Mesothelial cell of epicardium (in vitro differentiated cells): ENCODE data around the gene RANBP3. TPM values are rescaled to one million over a fixed set of nuclear protein-coding genes. Genes with fewer than 3 reads are reported as not detected.
"Not testable (repeated sequence)": the region's sequence is repeated elsewhere in the genome, so short reads cannot be mapped to it uniquely, and the experiment has no call there.

Experiments
- DNase-seq, 2 experiments: peaks; one replicate each; pipeline ENCODE4 v3.0.0; 2021; ENCODE audit warnings: low spot score in 2 of 2; ENCODE audit not compliant: unreplicated experiment in 2 of 2
- H3K27ac Mint-ChIP-seq: 2 replicates; pipeline ENCODE4 v1.8.0; 2021; ENCODE audit warnings: mixed read lengths
- H3K27me3 Mint-ChIP-seq: 2 replicates; pipeline ENCODE4 v1.8.0; 2021; ENCODE audit warnings: low read depth, mixed read lengths
- H3K36me3 Mint-ChIP-seq: 2 replicates; pipeline ENCODE4 v1.8.0; 2021; ENCODE audit warnings: mixed read lengths
- H3K4me1 Mint-ChIP-seq: 2 replicates; pipeline ENCODE4 v1.8.0; 2021; ENCODE audit warnings: mixed read lengths
- H3K4me3 Mint-ChIP-seq: 2 replicates; pipeline ENCODE4 v1.8.0; 2021; ENCODE audit warnings: mild to moderate bottlenecking, moderate library complexity, mixed read lengths
- H3K9me3 Mint-ChIP-seq: 2 replicates; pipeline ENCODE4 v1.8.0; 2021; ENCODE audit warnings: mixed read lengths
- CTCF ChIP-seq: fragments of 200-600 bp; sonication (generic); IDR thresholded peaks from one replicate; pipeline ENCODE4 v1.5.0; 2021; ENCODE audit warnings: antibody characterized with exemption; ENCODE audit not compliant: unreplicated experiment
- total RNA-seq: library from RNA; stranded (reverse); gene quantifications from 3 replicates; pipeline ENCODE4 v1.2.1, GENCODE V29; 2021

The RANBP3 gene
- total RNA-seq, 1 donor from 2014 or later, result 83.3 TPM

GRCh38 chr19:5989388-5990074 is 11.6 kb upstream of the RANBP3 start:
- H3K27ac Mint-ChIP-seq, result no peak overlapping the region
- H3K4me3 Mint-ChIP-seq, result no peak overlapping the region
- no peaks in the 10 kb centered on the region for H3K9me3 Mint-ChIP-seq
- H3K36me3 Mint-ChIP-seq, result no peaks in the 10 kb centered on the region
- H3K4me1 Mint-ChIP-seq, result peaks cover 19% of the 10 kb centered on the region
- no peak for DNase-seq
- H3K27me3 Mint-ChIP-seq, result no peaks in the 10 kb centered on the region
- no peak for TF ChIP-seq CTCF

- DNase-seq, result no peak
These were observed 10.8 kb upstream of the RANBP3 start for GRCh38 chr19:5988517-5989387.

GRCh38 chr19:5987077-5987818 is 9.3 kb upstream of the RANBP3 start:
- Mint-ChIP-seq H3K4me1 (peaks cover 13% of the 10 kb centered on the region), H3K27ac (no peak overlapping the region), H3K36me3 (no peaks in the 10 kb centered on the region), H3K4me3 (no peak overlapping the region), H3K9me3 (no peaks in the 10 kb centered on the region), H3K27me3 (no peaks in the 10 kb centered on the region)
- peak; percentile 92 for TF ChIP-seq CTCF
- DNase-seq, result peak; percentile 71 to 84

More at GRCh38 chr19:5988517-5989387, 10.8 kb upstream of the RANBP3 start:
- H3K27me3 Mint-ChIP-seq, result no peaks in the 10 kb centered on the region
- no peak overlapping the region for H3K27ac Mint-ChIP-seq
- H3K9me3 Mint-ChIP-seq, result no peaks in the 10 kb centered on the region
- no peak overlapping the region for H3K4me3 Mint-ChIP-seq
- no peaks in the 10 kb centered on the region for H3K36me3 Mint-ChIP-seq
- H3K4me1 Mint-ChIP-seq, result peaks cover 16% of the 10 kb centered on the region
- no peak for TF ChIP-seq CTCF

- H3K27ac Mint-ChIP-seq, result not testable (repeated sequence)
These were observed 7.9 kb upstream of the RANBP3 start for GRCh38 chr19:5985837-5986236.

GRCh38 chr19:5985098-5985783 is 7.3 kb upstream of the RANBP3 start:
- Mint-ChIP-seq H3K27me3 (no peaks in the 10 kb centered on the region), H3K4me1 (peaks cover 11% of the 10 kb centered on the region), H3K4me3 (no peak overlapping the region), H3K27ac (no peak overlapping the region), H3K9me3 (no peaks in the 10 kb centered on the region), H3K36me3 (no peaks in the 10 kb centered on the region)
- no peak for TF ChIP-seq CTCF
- DNase-seq, result no peak

More at GRCh38 chr19:5985837-5986236, 7.9 kb upstream of the RANBP3 start:
- DNase-seq, H3K27me3 Mint-ChIP-seq, H3K4me3 Mint-ChIP-seq, H3K9me3 Mint-ChIP-seq, H3K36me3 Mint-ChIP-seq: not testable (repeated sequence)
- H3K4me1 Mint-ChIP-seq, result peaks cover 13% of the 10 kb centered on the region
